Cardiac septum (tissue), 1 donor: ENCODE results near the gene EMILIN2. TPM values are rescaled to one million over a fixed set of nuclear protein-coding genes. Genes with fewer than 3 reads are reported as not detected.
"Not testable (repeated sequence)": the region's sequence is repeated elsewhere in the genome, so short reads cannot be mapped to it uniquely, and the experiment has no call there.

Source experiments
- DNase-seq: peaks from one replicate; pipeline ENCODE4 v3.0.0-alpha.2; 2020; ENCODE audit warnings: low spot score
- intact Hi-C: fragments of 100-400 bp; cut with DNase I; formaldehyde crosslinking; loops from one replicate; pipeline ENCODE4 v1.14.0; 2022
- long read RNA-seq: library from polyadenylated mRNA; unstranded; transcript quantifications from one replicate; pipeline ENCODE4 v2.0.0, GENCODE V29; 2021
- total RNA-seq: library from RNA; stranded (reverse); fragmentation: NEBNext Ultra II Directional; extraction: Animal tissue kit (Norgen Biotek cat#: 25700); gene quantifications from one replicate; pipeline ENCODE4 v1.2.1, GENCODE V29; 2021
- donor health status: DM: no; HTN: no; CAD: no.

EMILIN2 gene
- 11.1 TPM for total RNA-seq
- long read RNA-seq, full-length matches to known transcripts = 12 of 26 reads
- long read RNA-seq, partial matches to known transcripts = 7 of 26 reads
- long read RNA-seq, other reads (novel, unspliced or antisense) = 7 of 26 reads

GRCh38 chr18:2846636-2847316 lies at the start of gene EMILIN2:
Gene EMILIN2, plus strand, starts transcription at chr18:2847006. Its CDS starts 183 bp downstream, at chr18:2847189.
- peak; percentile 90 for DNase-seq
- intact Hi-C loops = no loop called here

- DNase-seq = no peak
- intact Hi-C loops = no loop called here
These were observed 48.9 kb upstream of the EMILIN2 start for GRCh38 chr18:2797951-2798350.

GRCh38 chr18:2799369-2799768 lies 47.4 kb upstream of the EMILIN2 start:
- DNase-seq = no peak
- intact Hi-C loops = no loop called here

- intact Hi-C loops = no loop called here
- no peak for DNase-seq
These were observed 40.5 kb upstream of the EMILIN2 start for GRCh38 chr18:2805970-2806943.

DNA sequence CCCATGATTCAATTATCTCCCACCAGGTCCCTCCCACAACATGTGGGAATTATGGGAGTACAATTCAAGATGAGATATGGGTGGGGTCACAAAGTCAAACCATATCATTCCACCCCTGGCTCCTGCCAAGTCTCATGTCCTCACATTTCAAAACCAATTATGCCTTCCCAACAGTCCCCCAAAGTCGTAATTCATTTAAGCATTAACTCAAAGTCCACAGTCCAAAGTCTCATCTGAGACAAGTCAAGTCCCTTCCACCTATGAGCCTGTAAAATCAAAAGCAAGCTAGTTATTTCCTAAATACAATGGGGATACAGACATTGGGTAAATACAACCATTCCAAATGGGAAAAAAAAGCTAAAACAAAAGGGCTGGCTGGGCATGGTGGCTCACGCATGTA lies 38.2 kb upstream of the EMILIN2 start:
- DNase-seq, intact Hi-C loops: not testable (repeated sequence)

GRCh38 chr18:2809666-2810183 lies 37.1 kb upstream of the EMILIN2 start:
- intact Hi-C loops, DNase-seq: not testable (repeated sequence)

DNA sequence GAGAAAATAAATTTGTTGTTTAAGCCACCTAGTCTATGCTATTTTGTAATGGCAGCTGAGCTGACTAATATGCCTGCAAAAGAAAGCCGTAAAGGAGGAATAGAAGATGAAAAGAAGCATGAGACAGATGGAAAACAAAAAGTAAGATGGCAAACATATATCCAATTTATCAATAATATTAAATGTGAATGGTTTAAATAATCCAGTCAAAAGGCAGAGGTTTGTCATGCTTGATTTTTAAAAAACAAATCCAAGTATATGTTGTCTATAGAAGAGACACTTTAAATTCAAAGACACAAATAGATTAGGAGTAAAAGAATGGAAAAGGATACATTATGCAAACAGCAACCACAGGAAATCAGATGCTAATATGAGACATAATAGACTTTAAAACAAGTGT lies 35.4 kb upstream of the EMILIN2 start:
- intact Hi-C loops = no loop called here
- DNase-seq = no peak

DNA sequence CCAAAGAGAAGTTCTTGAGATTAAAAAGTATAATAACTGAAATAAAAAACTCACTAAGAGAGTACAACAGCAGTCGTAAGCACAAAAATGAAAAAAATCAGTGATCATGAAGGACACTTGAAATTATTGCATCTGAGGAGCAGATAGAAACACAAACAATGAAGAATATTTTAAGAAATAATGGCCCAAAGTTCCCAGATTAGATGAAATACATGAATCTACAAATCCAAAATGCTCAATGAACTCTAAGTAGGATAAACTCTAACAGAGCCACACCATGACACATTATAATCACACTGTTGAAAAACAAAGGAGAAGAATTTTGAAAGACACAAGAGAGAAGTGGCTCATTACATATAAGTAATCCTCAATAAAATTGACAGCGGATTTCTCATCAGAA lies 31.9 kb upstream of the EMILIN2 start:
- intact Hi-C loops = no loop called here
- DNase-seq = no peak

- intact Hi-C loops = no loop called here
- no peak for DNase-seq
These were observed 28.5 kb upstream of the EMILIN2 start for GRCh38 chr18:2818281-2818680.

DNA sequence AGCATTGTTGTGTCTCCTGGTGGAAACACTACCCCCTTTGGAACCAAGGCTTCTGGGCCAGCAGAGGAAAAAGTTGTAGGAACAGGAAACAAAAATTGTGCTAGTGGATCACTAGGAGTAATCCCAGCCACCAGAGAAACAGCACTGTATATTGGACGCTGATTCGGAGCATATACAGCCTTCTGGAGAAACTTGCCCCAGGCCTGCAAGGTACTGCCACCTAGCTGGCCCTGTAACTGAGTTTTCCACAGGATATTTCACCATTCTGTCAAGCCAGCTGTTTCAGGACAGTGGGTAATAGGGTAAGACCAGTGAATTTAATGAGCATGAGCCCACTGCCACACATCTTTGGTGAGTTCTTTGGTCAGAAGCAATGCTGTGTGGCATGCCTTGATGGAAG lies 25.1 kb upstream of the EMILIN2 start:
- intact Hi-C loops = no loop called here
- DNase-seq = no peak

DNA sequence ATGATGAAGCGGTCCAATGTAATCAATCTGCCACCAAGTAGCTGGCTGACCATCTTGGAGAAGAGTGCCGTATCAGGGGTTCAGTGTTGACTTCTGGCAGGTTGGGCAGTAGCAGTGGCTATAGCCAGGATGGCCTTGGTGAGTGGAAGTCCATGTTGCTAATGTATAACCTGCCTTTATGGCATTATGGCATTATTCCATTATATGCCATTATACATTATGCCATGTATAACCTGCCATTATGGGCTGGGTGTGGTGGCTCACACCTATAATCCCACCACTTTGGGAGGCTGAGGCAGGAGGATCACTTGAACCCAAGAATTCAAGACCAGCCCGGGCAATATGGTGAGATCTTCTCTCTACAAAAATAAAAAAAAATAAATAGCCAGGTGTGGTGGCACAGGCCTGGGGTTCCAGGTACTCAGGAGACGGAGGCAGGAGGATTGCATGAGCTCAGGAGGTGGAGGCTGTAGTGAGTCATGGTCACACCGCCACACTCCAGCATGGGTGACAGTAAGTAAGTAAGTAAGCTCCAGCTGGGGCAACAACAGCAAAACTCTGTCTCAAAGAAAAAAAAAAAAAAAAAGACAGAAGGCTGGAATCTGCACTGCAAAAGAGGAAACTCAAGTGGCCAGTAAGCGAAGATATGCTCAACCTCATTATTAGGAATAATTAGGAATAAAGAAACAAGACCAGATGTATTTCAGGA lies 24.4 kb upstream of the EMILIN2 start:
- no peak for DNase-seq
- intact Hi-C loops = no loop called here

DNA sequence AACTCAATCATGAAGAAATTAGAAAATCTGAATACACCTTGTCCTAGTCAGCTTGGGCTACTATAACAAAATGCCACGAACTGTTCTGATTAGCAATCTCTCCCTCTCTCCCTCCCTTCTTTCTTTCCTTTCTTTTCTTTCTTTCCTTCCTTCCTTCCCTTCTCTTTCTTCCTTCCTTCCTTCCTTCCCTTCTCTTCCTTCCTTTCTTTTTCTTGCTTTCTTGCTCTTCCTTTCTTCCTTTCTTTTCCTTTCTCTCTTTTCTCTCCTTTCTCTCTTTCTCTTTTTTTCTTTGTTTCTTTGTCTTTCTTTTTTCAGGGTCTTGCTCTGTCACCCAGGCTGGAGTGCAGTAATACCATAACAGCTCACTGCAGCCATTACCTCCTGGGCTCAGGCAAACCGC lies 23.6 kb upstream of the EMILIN2 start:
- intact Hi-C loops = no loop called here
- no peak for DNase-seq

GRCh38 chr18:2823966-2824365 lies 22.8 kb upstream of the EMILIN2 start:
- intact Hi-C loops = no loop called here
- DNase-seq = no peak

GRCh38 chr18:2824865-2825264 lies 21.9 kb upstream of the EMILIN2 start:
- intact Hi-C loops = no loop called here
- no peak for DNase-seq

GRCh38 chr18:2825613-2826175 lies 21.1 kb upstream of the EMILIN2 start:
- DNase-seq = no peak
- intact Hi-C loops = no loop called here

- DNase-seq = no peak
- intact Hi-C loops = no loop called here
These were observed 20.2 kb upstream of the EMILIN2 start for GRCh38 chr18:2826581-2826980.

GRCh38 chr18:2827061-2827460 lies 19.7 kb upstream of the EMILIN2 start:
- intact Hi-C loops = no loop called here
- DNase-seq = no peak

GRCh38 chr18:2836118-2836517 lies 10.7 kb upstream of the EMILIN2 start:
- intact Hi-C loops, DNase-seq: not testable (repeated sequence)

DNA sequence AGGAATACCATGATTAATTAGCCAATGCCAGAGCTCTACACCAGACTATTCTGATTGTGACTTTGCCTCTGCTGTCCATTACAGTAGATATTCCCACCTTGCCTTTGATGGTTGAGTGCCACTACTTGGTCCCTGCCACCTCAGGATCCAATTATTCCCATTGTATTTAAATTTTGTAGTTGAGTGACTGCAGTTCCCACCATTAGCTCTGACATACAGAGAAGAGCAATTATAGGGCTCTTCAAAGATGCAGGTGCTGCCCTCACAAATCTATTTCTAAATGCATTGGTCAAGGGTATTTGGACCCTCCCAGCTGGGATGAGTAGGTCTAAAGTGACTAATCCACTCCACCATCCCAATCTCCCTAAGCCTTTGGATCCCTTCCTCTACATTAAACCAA lies 9.5 kb upstream of the EMILIN2 start:
- intact Hi-C loops = not testable (repeated sequence)

More for the DNA sequence above, 9.5 kb upstream of the EMILIN2 start:
- DNase-seq = not testable (repeated sequence)
